Measurements from ENCODE around the gene IGSF21. TPM values are rescaled to one million over a fixed set of nuclear protein-coding genes. Genes with fewer than 3 reads are reported as not detected.

Gene IGSF21
- total RNA-seq, 4 donors from 2014 or later = 0.68 to 3.5 (median 1.3) TPM

- DNase-seq (ENCODE audit: low spot score in 2 of 2) = no peak
- H3K27me3 ChIP-seq = peaks cover 54% of the 10 kb centered on the region
- no peak overlapping the region for H3K27ac ChIP-seq
- no peaks in the 10 kb centered on the region for H3K9me3 ChIP-seq
- TF ChIP-seq POLR2A (IDR thresholded peaks at IDR 0.05) (no peak), CTCF (IDR thresholded peaks at IDR 0.05) (no peak), POLR2AphosphoS5 (IDR thresholded peaks at IDR 0.05) (no peak), EP300 (IDR thresholded peaks at IDR 0.05) (no peak)
- no peaks in the 10 kb centered on the region for H3K4me1 ChIP-seq
- H3K36me3 ChIP-seq = no peaks in the 10 kb centered on the region
- no peak overlapping the region for H3K4me3 ChIP-seq
- 100% methylated on average over 1 of the region's 1 CpG for WGBS
Observed at GRCh38 chr1:18089488-18089887, 18.1 kb upstream of the IGSF21 start.

- Histone ChIP-seq H3K4me3 (no peak overlapping the region), H3K27me3 (peaks cover 54% of the 10 kb centered on the region), H3K36me3 (no peaks in the 10 kb centered on the region), H3K9me3 (no peaks in the 10 kb centered on the region), H3K27ac (no peak overlapping the region), H3K4me1 (no peaks in the 10 kb centered on the region)
- 18% methylated on average over 8 of the region's 8 CpGs for WGBS
- DNase-seq (ENCODE audit: low spot score in 2 of 2) = no peak
- no peak for TF ChIP-seq CTCF (IDR thresholded peaks at IDR 0.05)
- TF ChIP-seq POLR2AphosphoS5 (IDR thresholded peaks at IDR 0.05) = no peak
- no peak for TF ChIP-seq EP300 (IDR thresholded peaks at IDR 0.05)
- no peak for TF ChIP-seq POLR2A (IDR thresholded peaks at IDR 0.05)
Observed at GRCh38 chr1:18090636-18091035, 17.0 kb upstream of the IGSF21 start.

- Histone ChIP-seq H3K27ac (no peak overlapping the region), H3K4me1 (no peaks in the 10 kb centered on the region), H3K36me3 (no peaks in the 10 kb centered on the region), H3K27me3 (peaks cover 57% of the 10 kb centered on the region), H3K4me3 (no peak overlapping the region), H3K9me3 (no peaks in the 10 kb centered on the region)
- DNase-seq (ENCODE audit: low spot score in 2 of 2) = no peak
- TF ChIP-seq POLR2A (IDR thresholded peaks at IDR 0.05) = no peak
- no peak for TF ChIP-seq POLR2AphosphoS5 (IDR thresholded peaks at IDR 0.05)
- no peak for TF ChIP-seq CTCF (IDR thresholded peaks at IDR 0.05)
- no peak for TF ChIP-seq EP300 (IDR thresholded peaks at IDR 0.05)
- WGBS = 37% methylated on average over 7 of the region's 7 CpGs
Observed at GRCh38 chr1:18091660-18092446, 15.7 kb upstream of the IGSF21 start.

- H3K4me3 ChIP-seq = no peak overlapping the region
- H3K4me1 ChIP-seq = no peaks in the 10 kb centered on the region
- H3K27me3 ChIP-seq = peaks cover 58% of the 10 kb centered on the region
- no peaks in the 10 kb centered on the region for H3K9me3 ChIP-seq
- no peak for TF ChIP-seq POLR2A (IDR thresholded peaks at IDR 0.05)
- TF ChIP-seq CTCF (IDR thresholded peaks at IDR 0.05) = no peak
- TF ChIP-seq EP300 (IDR thresholded peaks at IDR 0.05) = no peak
- no peak for TF ChIP-seq POLR2AphosphoS5 (IDR thresholded peaks at IDR 0.05)
- WGBS = 62% methylated on average over 2 of the region's 2 CpGs
- H3K36me3 ChIP-seq = no peaks in the 10 kb centered on the region
- no peak overlapping the region for H3K27ac ChIP-seq
- no peak for DNase-seq (ENCODE audit: low spot score in 2 of 2)
Observed at GRCh38 chr1:18093193-18093592, 14.4 kb upstream of the IGSF21 start.

GRCh38 chr1:18093646-18094045 is 14.0 kb upstream of the IGSF21 start:
- Histone ChIP-seq H3K4me3 (no peak overlapping the region), H3K36me3 (no peaks in the 10 kb centered on the region), H3K4me1 (no peaks in the 10 kb centered on the region), H3K27me3 (peaks cover 61% of the 10 kb centered on the region), H3K27ac (no peak overlapping the region), H3K9me3 (no peaks in the 10 kb centered on the region)
- DNase-seq (ENCODE audit: low spot score in 2 of 2) = no peak
- TF ChIP-seq POLR2AphosphoS5 (IDR thresholded peaks at IDR 0.05) = no peak
- TF ChIP-seq CTCF (IDR thresholded peaks at IDR 0.05) = no peak
- no peak for TF ChIP-seq EP300 (IDR thresholded peaks at IDR 0.05)
- TF ChIP-seq POLR2A (IDR thresholded peaks at IDR 0.05) = no peak
- WGBS = 95% methylated on average over 2 of the region's 2 CpGs

Data from suprapubic skin (tissue), 4 donors.